ENCODE results near the gene CEP131. TPM values are rescaled to one million over a fixed set of nuclear protein-coding genes. Genes with fewer than 3 reads are reported as not detected.
A peak's percentile ranks its signal among the peaks of the same experiment; 100 is the strongest.

Gene CEP131
- total and polyA plus RNA-seq, 4 donors, result 7.2 to 26.6 (median 18.3) TPM

DNA sequence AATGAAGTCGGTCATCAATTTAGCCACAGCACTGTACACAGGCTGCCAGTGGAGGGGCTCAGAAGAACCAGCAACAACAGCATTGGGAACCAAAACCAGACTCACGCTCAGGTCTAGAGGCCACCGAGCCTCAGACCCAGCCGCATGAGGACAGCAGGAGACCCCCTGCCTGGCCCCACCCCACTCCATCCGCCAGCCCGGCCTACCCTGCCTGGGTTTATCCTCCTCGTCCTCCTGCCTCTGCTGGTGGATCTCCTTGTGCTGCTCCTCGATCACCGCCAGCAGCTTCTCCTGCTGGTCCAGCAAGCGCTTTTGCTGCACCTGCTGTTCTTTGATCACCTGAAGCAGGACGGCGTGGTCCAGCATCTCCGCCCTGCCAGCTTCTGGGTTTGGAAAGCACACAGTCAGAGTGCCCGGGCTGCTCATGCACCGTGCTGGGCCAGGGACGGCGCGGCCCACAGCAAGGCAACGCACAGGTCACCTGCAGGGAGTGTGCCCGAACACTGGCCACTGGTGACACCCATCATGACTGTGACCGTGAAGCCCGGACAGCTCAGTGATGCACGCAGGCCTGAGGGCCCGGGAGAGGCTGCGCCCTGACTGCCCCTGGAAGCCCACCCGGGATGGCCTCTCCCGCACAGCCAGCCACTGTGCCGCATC, 24.0 kb upstream of the CEP131 start:
- H3K27ac ChIP-seq (ENCODE audit: low read depth, low read length), result no peak overlapping the region
- H3K36me3 ChIP-seq (ENCODE audit: control insufficient read depth, insufficient read depth, low read length), result peaks cover 82% of the 10 kb centered on the region
- 87% methylated on average over 28 of the region's 28 CpGs for WGBS (ENCODE audit: insufficient coverage)
- peaks cover 35% of the 10 kb centered on the region for H3K4me1 ChIP-seq (ENCODE audit: control insufficient read depth, insufficient read depth, low read length)
- no peaks in the 10 kb centered on the region for H3K27me3 ChIP-seq (ENCODE audit: control insufficient read depth, insufficient read depth, low read length)
- H3K9me3 ChIP-seq (ENCODE audit: control insufficient read depth, insufficient read depth, low read length), result no peaks in the 10 kb centered on the region
- H3K4me3 ChIP-seq (ENCODE audit: low read depth, low read length), result no peak overlapping the region
- DNase-seq (ENCODE audit: low read depth in 4 of 6, low spot score in 6 of 6), result no peak

DNA sequence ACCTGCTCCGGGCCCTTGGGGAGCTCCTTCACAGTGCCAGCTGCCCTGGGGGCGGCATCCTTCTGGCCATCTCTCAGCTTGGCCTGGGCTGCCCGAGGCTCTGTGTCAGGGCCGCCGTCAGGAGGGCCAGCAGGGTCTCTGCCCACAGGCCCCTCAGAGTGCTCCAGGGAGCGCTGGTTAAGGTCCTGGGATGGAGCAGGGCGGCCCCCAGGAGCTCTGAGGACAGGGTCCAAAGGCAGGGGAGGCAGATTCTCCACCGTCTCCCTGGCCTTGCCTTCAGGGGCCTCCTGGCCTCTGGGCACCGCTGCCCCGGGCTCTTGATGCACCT, 23.5 kb upstream of the CEP131 start:
- Histone ChIP-seq H3K27ac (ENCODE audit: low read depth, low read length) (no peak overlapping the region), H3K4me1 (ENCODE audit: control insufficient read depth, insufficient read depth, low read length) (peaks cover 35% of the 10 kb centered on the region), H3K36me3 (ENCODE audit: control insufficient read depth, insufficient read depth, low read length) (peaks cover 82% of the 10 kb centered on the region), H3K9me3 (ENCODE audit: control insufficient read depth, insufficient read depth, low read length) (no peaks in the 10 kb centered on the region), H3K27me3 (ENCODE audit: control insufficient read depth, insufficient read depth, low read length) (no peaks in the 10 kb centered on the region), H3K4me3 (ENCODE audit: low read depth, low read length) (no peak overlapping the region)
- DNase-seq (ENCODE audit: low read depth in 4 of 6, low spot score in 6 of 6), result no peak
- WGBS (ENCODE audit: insufficient coverage), result 85% methylated on average over 9 of the region's 10 CpGs

GRCh38 chr17:81245665-81246342, 23.0 kb upstream of the CEP131 start:
- no peak for DNase-seq (ENCODE audit: low read depth in 4 of 6, low spot score in 6 of 6)
- Histone ChIP-seq H3K27me3 (ENCODE audit: control insufficient read depth, insufficient read depth, low read length) (no peaks in the 10 kb centered on the region), H3K4me1 (ENCODE audit: control insufficient read depth, insufficient read depth, low read length) (peaks cover 34% of the 10 kb centered on the region), H3K27ac (ENCODE audit: low read depth, low read length) (no peak overlapping the region), H3K4me3 (ENCODE audit: low read depth, low read length) (no peak overlapping the region), H3K36me3 (ENCODE audit: control insufficient read depth, insufficient read depth, low read length) (peaks cover 82% of the 10 kb centered on the region), H3K9me3 (ENCODE audit: control insufficient read depth, insufficient read depth, low read length) (no peaks in the 10 kb centered on the region)
- WGBS (ENCODE audit: insufficient coverage), result 76% methylated on average over 37 of the region's 37 CpGs

DNA sequence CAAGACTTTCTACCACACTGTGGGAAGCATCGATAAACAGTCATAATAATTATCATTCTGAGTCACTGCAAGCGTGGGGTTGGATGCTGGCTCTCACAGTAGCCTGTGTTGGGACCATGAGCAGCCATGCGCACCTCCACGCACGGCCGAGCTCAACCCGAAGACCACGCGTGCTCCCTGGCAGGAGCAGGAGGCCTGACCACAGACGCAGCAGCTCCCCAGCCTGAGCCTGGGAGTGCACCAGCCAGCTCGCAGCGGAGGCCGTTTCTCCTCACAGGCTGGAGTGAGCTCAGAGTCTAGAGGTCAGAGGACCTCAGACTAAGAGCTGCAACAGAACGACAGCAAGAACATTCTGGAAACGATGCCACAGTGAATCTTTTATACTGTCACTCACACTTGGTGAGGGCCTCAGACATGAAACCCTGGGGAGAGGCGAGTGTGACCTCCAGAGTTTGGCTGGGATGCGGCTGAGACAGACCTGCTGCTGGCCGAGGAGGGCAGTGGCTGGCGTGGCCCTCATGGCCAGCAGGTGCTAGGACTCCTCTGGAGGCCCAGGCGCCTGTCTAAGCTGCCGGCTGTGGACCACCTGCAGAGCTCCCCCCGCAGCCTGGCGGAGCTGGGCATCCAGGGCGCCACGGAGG, 22.4 kb upstream of the CEP131 start:
- 85% methylated on average over 24 of the region's 25 CpGs for WGBS (ENCODE audit: insufficient coverage)
- peaks cover 82% of the 10 kb centered on the region for H3K36me3 ChIP-seq (ENCODE audit: control insufficient read depth, insufficient read depth, low read length)
- no peak overlapping the region for H3K27ac ChIP-seq (ENCODE audit: low read depth, low read length)
- no peak overlapping the region for H3K4me3 ChIP-seq (ENCODE audit: low read depth, low read length)
- H3K4me1 ChIP-seq (ENCODE audit: control insufficient read depth, insufficient read depth, low read length), result peaks cover 34% of the 10 kb centered on the region
- H3K9me3 ChIP-seq (ENCODE audit: control insufficient read depth, insufficient read depth, low read length), result no peaks in the 10 kb centered on the region
- DNase-seq (ENCODE audit: low read depth in 4 of 6, low spot score in 6 of 6), result no peak
- no peaks in the 10 kb centered on the region for H3K27me3 ChIP-seq (ENCODE audit: control insufficient read depth, insufficient read depth, low read length)

DNA sequence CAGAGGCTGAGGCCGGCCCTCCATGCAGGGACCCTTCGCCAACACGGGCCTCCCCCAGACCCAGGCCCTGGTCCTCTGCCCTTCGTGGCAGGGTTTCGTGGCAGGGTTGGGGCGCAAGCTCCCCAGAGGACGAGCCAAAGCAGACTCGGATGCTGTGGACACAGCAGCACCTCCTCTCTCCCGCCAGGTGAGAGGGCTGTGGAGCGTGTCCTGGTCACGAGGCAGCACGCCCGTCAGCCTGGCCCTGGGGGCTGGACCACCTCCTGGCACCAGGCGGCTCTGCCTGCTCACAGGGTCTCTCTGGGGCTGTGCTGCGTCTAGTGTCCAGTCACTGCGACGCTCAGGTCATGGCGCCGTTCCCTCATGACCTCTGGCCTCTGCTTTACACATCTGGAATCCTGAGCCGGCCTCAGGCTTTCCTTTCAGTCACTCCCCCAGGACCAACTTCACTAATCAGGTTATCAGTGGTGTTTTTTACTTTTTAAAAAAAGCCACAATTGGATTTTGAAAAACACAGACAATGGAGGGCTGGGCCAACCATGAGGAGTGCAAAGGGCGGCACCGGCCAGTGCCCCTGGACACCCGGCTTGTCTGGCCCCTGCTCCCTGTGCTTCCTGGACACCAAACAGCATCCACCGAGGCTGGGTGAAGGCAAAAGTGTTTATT, 21.7 kb upstream of the CEP131 start:
- DNase-seq (ENCODE audit: low read depth in 4 of 6, low spot score in 6 of 6), result no peak
- Histone ChIP-seq H3K36me3 (ENCODE audit: control insufficient read depth, insufficient read depth, low read length) (peaks cover 75% of the 10 kb centered on the region), H3K27ac (ENCODE audit: low read depth, low read length) (no peak overlapping the region), H3K9me3 (ENCODE audit: control insufficient read depth, insufficient read depth, low read length) (no peaks in the 10 kb centered on the region), H3K4me1 (ENCODE audit: control insufficient read depth, insufficient read depth, low read length) (peaks cover 41% of the 10 kb centered on the region), H3K27me3 (ENCODE audit: control insufficient read depth, insufficient read depth, low read length) (no peaks in the 10 kb centered on the region), H3K4me3 (ENCODE audit: low read depth, low read length) (no peak overlapping the region)
- 75% methylated on average over 19 of the region's 24 CpGs for WGBS (ENCODE audit: insufficient coverage)

- WGBS (ENCODE audit: insufficient coverage), result 77% methylated on average over 6 of the region's 10 CpGs
Measured at GRCh38 chr17:81243333-81243664, 20.5 kb upstream of the CEP131 start.

GRCh38 chr17:81242421-81243332, 19.9 kb upstream of the CEP131 start:
- Histone ChIP-seq H3K27ac (ENCODE audit: low read depth, low read length) (no peak overlapping the region), H3K4me1 (ENCODE audit: control insufficient read depth, insufficient read depth, low read length) (peaks cover 49% of the 10 kb centered on the region), H3K36me3 (ENCODE audit: control insufficient read depth, insufficient read depth, low read length) (peaks cover 63% of the 10 kb centered on the region), H3K4me3 (ENCODE audit: low read depth, low read length) (no peak overlapping the region), H3K27me3 (ENCODE audit: control insufficient read depth, insufficient read depth, low read length) (no peaks in the 10 kb centered on the region), H3K9me3 (ENCODE audit: control insufficient read depth, insufficient read depth, low read length) (no peaks in the 10 kb centered on the region)
- DNase-seq (ENCODE audit: low read depth in 4 of 6, low spot score in 6 of 6), result no peak
- 86% methylated on average over 28 of the region's 33 CpGs for WGBS (ENCODE audit: insufficient coverage)

More at GRCh38 chr17:81243333-81243664, 20.5 kb upstream of the CEP131 start:
- peaks cover 43% of the 10 kb centered on the region for H3K4me1 ChIP-seq (ENCODE audit: control insufficient read depth, insufficient read depth, low read length)
- H3K4me3 ChIP-seq (ENCODE audit: low read depth, low read length), result no peak overlapping the region
- peaks cover 66% of the 10 kb centered on the region for H3K36me3 ChIP-seq (ENCODE audit: control insufficient read depth, insufficient read depth, low read length)
- no peaks in the 10 kb centered on the region for H3K27me3 ChIP-seq (ENCODE audit: control insufficient read depth, insufficient read depth, low read length)
- DNase-seq (ENCODE audit: low read depth in 4 of 6, low spot score in 6 of 6), result no peak
- no peak overlapping the region for H3K27ac ChIP-seq (ENCODE audit: low read depth, low read length)
- H3K9me3 ChIP-seq (ENCODE audit: control insufficient read depth, insufficient read depth, low read length), result no peaks in the 10 kb centered on the region

DNA sequence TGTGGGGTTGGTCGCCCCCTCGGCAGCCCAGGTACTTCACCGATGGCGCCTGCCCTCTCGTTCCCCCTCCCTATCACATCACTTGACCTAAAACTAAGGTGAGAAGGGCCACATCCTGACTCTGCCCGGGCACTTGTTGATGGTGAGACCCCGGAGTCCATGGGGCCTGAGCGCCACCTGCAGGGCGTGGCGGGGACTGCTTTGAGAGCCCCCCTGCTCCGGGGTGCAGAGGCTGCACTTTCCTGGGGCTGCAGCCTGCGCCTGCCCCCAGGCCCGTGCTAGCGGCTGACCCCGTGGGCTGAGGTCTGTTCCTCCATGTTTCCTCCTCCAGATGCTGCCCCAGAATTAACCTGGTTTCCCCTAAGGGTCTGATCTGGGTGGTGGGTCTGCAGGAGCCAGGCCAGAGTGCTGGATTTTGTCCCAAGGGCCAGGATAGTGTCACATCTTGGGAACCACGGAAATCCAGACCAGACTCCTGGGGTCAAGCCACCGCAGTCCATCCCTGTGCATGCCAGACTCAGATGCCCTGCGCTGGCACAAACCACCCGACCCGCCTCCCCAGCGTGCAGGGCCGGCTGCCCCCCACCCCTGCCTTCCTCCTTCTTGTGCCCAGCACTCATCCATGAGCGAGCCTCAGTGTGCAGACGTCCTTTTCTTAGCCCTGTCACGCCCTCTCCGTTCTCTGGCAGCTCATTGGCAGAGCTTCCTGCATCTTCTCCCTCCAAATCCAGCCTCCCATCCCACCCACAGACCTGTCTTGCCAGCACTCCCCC, 19.1 kb upstream of the CEP131 start:
- H3K9me3 ChIP-seq (ENCODE audit: control insufficient read depth, insufficient read depth, low read length), result no peaks in the 10 kb centered on the region
- peaks cover 65% of the 10 kb centered on the region for H3K36me3 ChIP-seq (ENCODE audit: control insufficient read depth, insufficient read depth, low read length)
- H3K27ac ChIP-seq (ENCODE audit: low read depth, low read length), result no peak overlapping the region
- 50% methylated on average over 26 of the region's 26 CpGs for WGBS (ENCODE audit: insufficient coverage)
- peak in 2 of 6 donors; percentile 35 to 55 for DNase-seq (ENCODE audit: low read depth in 4 of 6, low spot score in 6 of 6)
- no peaks in the 10 kb centered on the region for H3K27me3 ChIP-seq (ENCODE audit: control insufficient read depth, insufficient read depth, low read length)
- peaks cover 57% of the 10 kb centered on the region for H3K4me1 ChIP-seq (ENCODE audit: control insufficient read depth, insufficient read depth, low read length)
- no peak overlapping the region for H3K4me3 ChIP-seq (ENCODE audit: low read depth, low read length)
